ENCODE data around the gene LHB. TPM values are rescaled to one million over a fixed set of nuclear protein-coding genes. Genes with fewer than 3 reads are reported as not detected.
"Not testable (repeated sequence)": the region's sequence is repeated elsewhere in the genome, so short reads cannot be mapped to it uniquely, and the experiment has no call there.

LHB gene
- total RNA-seq, 1 donor from 2014 or later = 0.48 TPM

GRCh38 chr19:49019242-49019932, 2.5 kb upstream of the LHB start:
- no peak for FAIRE-seq
- Histone ChIP-seq H3K27me3 (ENCODE audit: insufficient read depth, low read length) (no peaks in the 10 kb centered on the region), H2AFZ (ENCODE audit: low read depth, low read length) (no peak overlapping the region), H3K4me3 (ENCODE audit: insufficient read depth, low read depth, low read length) (peak overlapping the region; percentile 60), H3K79me2 (ENCODE audit: insufficient read depth, low read length) (no peaks in the 10 kb centered on the region), H3K4me2 (ENCODE audit: low read length) (peak overlapping the region; percentile 87), H3K9me3 (ENCODE audit: insufficient read depth, low read depth, low read length) (no peaks in the 10 kb centered on the region), H3K4me1 (ENCODE audit: insufficient read depth, low read length) (peaks cover 18% of the 10 kb centered on the region), H3K9ac (ENCODE audit: low read length) (peak overlapping the region; percentile 77), H3K36me3 (ENCODE audit: insufficient read depth, low read length) (peaks cover 6% of the 10 kb centered on the region), H4K20me1 (ENCODE audit: insufficient read depth, low read length) (no peaks in the 10 kb centered on the region), H3K27ac (ENCODE audit: low read depth, low read length) (peak overlapping the region; percentile 7)
- Mint-ChIP-seq H3K27ac (ENCODE audit: unreplicated experiment) (peak overlapping the region; percentile 80), H3K27me3 (ENCODE audit: low read depth, unreplicated experiment) (peaks cover 2% of the 10 kb centered on the region), H3K4me1 (ENCODE audit: low read depth, unreplicated experiment) (peaks cover 12% of the 10 kb centered on the region), H3K9me3 (ENCODE audit: unreplicated experiment) (no peaks in the 10 kb centered on the region), H3K36me3 (ENCODE audit: low read depth, unreplicated experiment) (peaks cover 17% of the 10 kb centered on the region), H3K4me3 (ENCODE audit: unreplicated experiment) (peak overlapping the region; percentile 77)
- DNase-seq (ENCODE audit: low read depth) = no peak
- no peak for TF ChIP-seq EZH2 (IDR thresholded peaks at IDR 0.05; ENCODE audit: insufficient read depth, low read length)
- no peak for TF ChIP-seq CTCF (IDR thresholded peaks at IDR 0.05; ENCODE audit: insufficient read depth, low read depth, low read length)

- not testable (repeated sequence) for H3K27ac Mint-ChIP-seq (ENCODE audit: unreplicated experiment); H4K20me1 ChIP-seq (ENCODE audit: insufficient read depth, low read length); FAIRE-seq; H3K9me3 Mint-ChIP-seq (ENCODE audit: unreplicated experiment); DNase-seq (ENCODE audit: low read depth); H3K36me3 ChIP-seq (ENCODE audit: insufficient read depth, low read length); H3K27me3 ChIP-seq (ENCODE audit: insufficient read depth, low read length); H3K9me3 ChIP-seq (ENCODE audit: insufficient read depth, low read depth, low read length); H3K79me2 ChIP-seq (ENCODE audit: insufficient read depth, low read length); H3K27me3 Mint-ChIP-seq (ENCODE audit: low read depth, unreplicated experiment)
- peak overlapping the region; percentile 33 for H3K27ac ChIP-seq (ENCODE audit: low read depth, low read length)
- peak overlapping the region; percentile 60 for H3K4me3 ChIP-seq (ENCODE audit: insufficient read depth, low read depth, low read length)
- H3K4me2 ChIP-seq (ENCODE audit: low read length) = peak overlapping the region; percentile 87
- peak overlapping the region; percentile 77 for H3K9ac ChIP-seq (ENCODE audit: low read length)
- Mint-ChIP-seq H3K4me3 (ENCODE audit: unreplicated experiment) (peak overlapping the region; percentile 77), H3K36me3 (ENCODE audit: low read depth, unreplicated experiment) (peaks cover 17% of the 10 kb centered on the region), H3K4me1 (ENCODE audit: low read depth, unreplicated experiment) (peaks cover 12% of the 10 kb centered on the region)
- peak overlapping the region; percentile 16 for H2AFZ ChIP-seq (ENCODE audit: low read depth, low read length)
- peaks cover 18% of the 10 kb centered on the region for H3K4me1 ChIP-seq (ENCODE audit: insufficient read depth, low read length)
These were observed 1.7 kb upstream of the LHB start for GRCh38 chr19:49018388-49019241.

- H3K27me3 ChIP-seq (ENCODE audit: insufficient read depth, low read length) = no peaks in the 10 kb centered on the region
- H3K9ac ChIP-seq (ENCODE audit: low read length) = peak overlapping the region; percentile 77
- Mint-ChIP-seq H3K36me3 (ENCODE audit: low read depth, unreplicated experiment) (peaks cover 17% of the 10 kb centered on the region), H3K27me3 (ENCODE audit: low read depth, unreplicated experiment) (peaks cover 2% of the 10 kb centered on the region), H3K27ac (ENCODE audit: unreplicated experiment) (no peak overlapping the region), H3K9me3 (ENCODE audit: unreplicated experiment) (no peaks in the 10 kb centered on the region), H3K4me3 (ENCODE audit: unreplicated experiment) (no peak overlapping the region), H3K4me1 (ENCODE audit: low read depth, unreplicated experiment) (peaks cover 12% of the 10 kb centered on the region)
- no peaks in the 10 kb centered on the region for H3K79me2 ChIP-seq (ENCODE audit: insufficient read depth, low read length)
- H2AFZ ChIP-seq (ENCODE audit: low read depth, low read length) = peak overlapping the region; percentile 35
- peaks cover 18% of the 10 kb centered on the region for H3K4me1 ChIP-seq (ENCODE audit: insufficient read depth, low read length)
- H3K4me3 ChIP-seq (ENCODE audit: insufficient read depth, low read depth, low read length) = peak overlapping the region; percentile 60
- FAIRE-seq (no peak), DNase-seq (ENCODE audit: low read depth) (peak; percentile 42)
- peak overlapping the region; percentile 87 for H3K4me2 ChIP-seq (ENCODE audit: low read length)
- H3K36me3 ChIP-seq (ENCODE audit: insufficient read depth, low read length) = peaks cover 6% of the 10 kb centered on the region
- peak overlapping the region; percentile 33 for H3K27ac ChIP-seq (ENCODE audit: low read depth, low read length)
- no peaks in the 10 kb centered on the region for H3K9me3 ChIP-seq (ENCODE audit: insufficient read depth, low read depth, low read length)
- no peak for TF ChIP-seq EZH2 (IDR thresholded peaks at IDR 0.05; ENCODE audit: insufficient read depth, low read length)
- peak; percentile 14 for TF ChIP-seq CTCF (IDR thresholded peaks at IDR 0.05; ENCODE audit: insufficient read depth, low read depth, low read length)
- peaks cover 4% of the 10 kb centered on the region for H4K20me1 ChIP-seq (ENCODE audit: insufficient read depth, low read length)
These were observed 918 bp upstream of the LHB start for GRCh38 chr19:49017666-49018351.

Measured in astrocyte (in vitro differentiated cells and primary cell).